GM23338 (cell line): ENCODE measurements around the gene DEDD2.

ENCODE experiments used
- CTCF ChIP-seq, 2 experiments: fragments of 200-600 bp in 1 of 2; sonication (generic) in 1 of 2; conservative IDR thresholded peaks; 2 replicates each; pipeline versions ENCODE4 v1.5.1 to v1.6.1; 2016 to 2017; ENCODE audit warnings: antibody characterized with exemption in 2 of 2, low read depth in 2 of 2, mild to moderate bottlenecking in 2 of 2, moderate library complexity in 1 of 2
- EZH2 ChIP-seq: fragments of 200-600 bp; sonication (generic); IDR thresholded peaks from one replicate; pipeline ENCODE4 v1.8.0; 2017; ENCODE audit warnings: antibody characterized with exemption, mild to moderate bottlenecking, low read depth; ENCODE audit not compliant: unreplicated experiment
- EZH2phosphoT487 ChIP-seq: fragments of 200-600 bp; sonication (generic); IDR thresholded peaks from one replicate; pipeline ENCODE4 v1.8.1; 2018; ENCODE audit warnings: antibody characterized with exemption; ENCODE audit not compliant: unreplicated experiment
- NANOG ChIP-seq: IDR thresholded peaks from 2 replicates; pipeline ENCODE4 v1.6.1; 2016; ENCODE audit warnings: antibody characterized with exemption, borderline replicate concordance
- REST ChIP-seq: IDR thresholded peaks from one replicate; pipeline ENCODE4 v1.6.1; 2018; ENCODE audit warnings: antibody characterized with exemption; ENCODE audit not compliant: unreplicated experiment
- STAT1 ChIP-seq: IDR thresholded peaks from one replicate; pipeline ENCODE4 v1.6.1; 2016; ENCODE audit warnings: antibody characterized with exemption; ENCODE audit not compliant: unreplicated experiment

GRCh38 chr19:42229855-42230351 lies 12.4 kb upstream of the DEDD2 start:
- no peak for TF ChIP-seq EZH2phosphoT487
- no peak for TF ChIP-seq CTCF (conservative IDR thresholded peaks at IDR 0.05; ENCODE audit: low read depth in 2 of 2)
- no peak for TF ChIP-seq EZH2
- TF ChIP-seq REST, result no peak
- no peak for TF ChIP-seq NANOG
- no peak for TF ChIP-seq STAT1
